ENCODE measurements around the gene SULT1C3. TPM values are rescaled to one million over a fixed set of nuclear protein-coding genes. Genes with fewer than 3 reads are reported as not detected.
A peak's percentile ranks its signal among the peaks of the same experiment; 100 is the strongest.
"Not testable (repeated sequence)": the region's sequence is repeated elsewhere in the genome, so short reads cannot be mapped to it uniquely, and the experiment has no call there.

SULT1C3 gene
- total and polyA plus RNA-seq, 5 donors from 2014 or later = not detected

GRCh38 chr2:108268001-108268400, 28.2 kb downstream of the SULT1C3 start:
- H3K27ac ChIP-seq (ENCODE audit: insufficient read depth, low read length, poor library complexity, severe bottlenecking) = no peak overlapping the region
- H3K9me3 ChIP-seq (ENCODE audit: control insufficient read depth in 2 of 2, low read length in 2 of 2) = no peaks in the 10 kb centered on the region
- Mint-ChIP-seq H3K27ac (no peak overlapping the region), H3K27me3 (peaks cover 4% of the 10 kb centered on the region), H3K36me3 (no peaks in the 10 kb centered on the region), H3K4me1 (no peaks in the 10 kb centered on the region), H3K9me3 (no peaks in the 10 kb centered on the region), H3K4me3 (no peak overlapping the region)
- no peak for ATAC-seq (ENCODE audit: low read depth in 2 of 2)
- H3K4me1 ChIP-seq (ENCODE audit: control insufficient read depth, insufficient read depth, low read length, poor library complexity, severe bottlenecking) = no peaks in the 10 kb centered on the region
- no peak overlapping the region for H3K4me3 ChIP-seq (ENCODE audit: low read depth, low read length)
- DNase-seq = no peak
- no peaks in the 10 kb centered on the region for H3K36me3 ChIP-seq (ENCODE audit: control insufficient read depth, insufficient read depth, low read length)
- H3K27me3 ChIP-seq (ENCODE audit: control insufficient read depth, insufficient read depth, low read length) = no peaks in the 10 kb centered on the region

GRCh38 chr2:108270346-108270745, 30.6 kb downstream of the SULT1C3 start:
- Histone ChIP-seq H3K9me3 (ENCODE audit: control insufficient read depth in 2 of 2, low read length in 2 of 2) (no peaks in the 10 kb centered on the region), H3K27me3 (ENCODE audit: control insufficient read depth, insufficient read depth, low read length) (no peaks in the 10 kb centered on the region), H3K27ac (ENCODE audit: insufficient read depth, low read length, poor library complexity, severe bottlenecking) (no peak overlapping the region), H3K4me3 (ENCODE audit: low read depth, low read length) (no peak overlapping the region), H3K4me1 (ENCODE audit: control insufficient read depth, insufficient read depth, low read length, poor library complexity, severe bottlenecking) (no peaks in the 10 kb centered on the region), H3K36me3 (ENCODE audit: control insufficient read depth, insufficient read depth, low read length) (no peaks in the 10 kb centered on the region)
- no peaks in the 10 kb centered on the region for H3K36me3 Mint-ChIP-seq
- DNase-seq (no peak), ATAC-seq (ENCODE audit: low read depth in 2 of 2) (no peak)
- H3K4me3 Mint-ChIP-seq = no peak overlapping the region
- no peaks in the 10 kb centered on the region for H3K27me3 Mint-ChIP-seq
- no peak overlapping the region for H3K27ac Mint-ChIP-seq
- no peaks in the 10 kb centered on the region for H3K4me1 Mint-ChIP-seq
- peaks cover 0 to 3% (median 0%) of the 10 kb centered on the region in 7 donors for H3K9me3 Mint-ChIP-seq

- no peaks in the 10 kb centered on the region for H3K27me3 ChIP-seq (ENCODE audit: control insufficient read depth, insufficient read depth, low read length)
- no peaks in the 10 kb centered on the region for H3K9me3 ChIP-seq (ENCODE audit: control insufficient read depth in 2 of 2, low read length in 2 of 2)
- no peaks in the 10 kb centered on the region for H3K36me3 ChIP-seq (ENCODE audit: control insufficient read depth, insufficient read depth, low read length)
- H3K27me3 Mint-ChIP-seq = no peaks in the 10 kb centered on the region
- no peak overlapping the region for H3K4me3 Mint-ChIP-seq
- H3K27ac Mint-ChIP-seq = no peak overlapping the region
- ATAC-seq (ENCODE audit: low read depth in 2 of 2) = no peak
- H3K4me3 ChIP-seq (ENCODE audit: low read depth, low read length) = no peak overlapping the region
- no peaks in the 10 kb centered on the region for H3K36me3 Mint-ChIP-seq
- DNase-seq = no peak
- no peak overlapping the region for H3K27ac ChIP-seq (ENCODE audit: insufficient read depth, low read length, poor library complexity, severe bottlenecking)
- H3K9me3 Mint-ChIP-seq = peaks cover 0 to 3% (median 0%) of the 10 kb centered on the region in 7 donors
- no peaks in the 10 kb centered on the region for H3K4me1 Mint-ChIP-seq
- H3K4me1 ChIP-seq (ENCODE audit: control insufficient read depth, insufficient read depth, low read length, poor library complexity, severe bottlenecking) = no peaks in the 10 kb centered on the region
Measured at GRCh38 chr2:108270768-108271506, 31.2 kb downstream of the SULT1C3 start.

DNA sequence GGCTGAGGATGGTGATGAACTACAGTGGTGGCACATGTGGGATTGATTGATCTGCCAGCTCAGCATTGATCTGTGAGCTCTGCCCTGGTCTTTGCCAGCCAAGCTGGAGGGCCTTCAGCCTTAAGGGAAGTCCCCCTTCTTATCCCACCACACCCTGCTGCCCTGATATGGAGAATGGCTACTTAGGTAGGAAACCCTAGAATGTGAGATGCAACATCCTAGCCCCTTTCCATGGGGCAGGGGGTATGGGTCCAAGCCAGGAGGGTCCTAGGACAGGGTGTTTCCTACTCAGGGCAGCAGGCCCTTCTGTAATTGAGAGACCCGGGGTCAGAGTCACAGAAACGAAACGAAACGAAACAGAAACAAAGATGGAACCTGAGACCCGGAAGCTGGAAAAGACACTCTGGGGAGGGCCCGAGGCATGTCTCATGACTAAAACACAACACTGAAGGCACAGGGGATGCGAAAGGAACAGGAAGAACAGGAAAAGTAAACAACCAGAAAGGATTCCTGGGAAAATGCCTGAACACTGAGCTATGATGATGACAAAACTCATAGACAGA, 32.0 kb downstream of the SULT1C3 start:
- peaks cover 0 to 3% (median 0%) of the 10 kb centered on the region in 7 donors for H3K9me3 Mint-ChIP-seq
- Histone ChIP-seq H3K27me3 (ENCODE audit: control insufficient read depth, insufficient read depth, low read length) (no peaks in the 10 kb centered on the region), H3K4me1 (ENCODE audit: control insufficient read depth, insufficient read depth, low read length, poor library complexity, severe bottlenecking) (no peaks in the 10 kb centered on the region), H3K36me3 (ENCODE audit: control insufficient read depth, insufficient read depth, low read length) (no peaks in the 10 kb centered on the region), H3K27ac (ENCODE audit: insufficient read depth, low read length, poor library complexity, severe bottlenecking) (no peak overlapping the region), H3K4me3 (ENCODE audit: low read depth, low read length) (no peak overlapping the region), H3K9me3 (ENCODE audit: control insufficient read depth in 2 of 2, low read length in 2 of 2) (no peaks in the 10 kb centered on the region)
- H3K4me3 Mint-ChIP-seq = no peak overlapping the region
- ATAC-seq (ENCODE audit: low read depth in 2 of 2) (no peak), DNase-seq (no peak)
- H3K36me3 Mint-ChIP-seq = no peaks in the 10 kb centered on the region
- no peaks in the 10 kb centered on the region for H3K27me3 Mint-ChIP-seq
- H3K27ac Mint-ChIP-seq = no peak overlapping the region
- H3K4me1 Mint-ChIP-seq = no peaks in the 10 kb centered on the region

DNA sequence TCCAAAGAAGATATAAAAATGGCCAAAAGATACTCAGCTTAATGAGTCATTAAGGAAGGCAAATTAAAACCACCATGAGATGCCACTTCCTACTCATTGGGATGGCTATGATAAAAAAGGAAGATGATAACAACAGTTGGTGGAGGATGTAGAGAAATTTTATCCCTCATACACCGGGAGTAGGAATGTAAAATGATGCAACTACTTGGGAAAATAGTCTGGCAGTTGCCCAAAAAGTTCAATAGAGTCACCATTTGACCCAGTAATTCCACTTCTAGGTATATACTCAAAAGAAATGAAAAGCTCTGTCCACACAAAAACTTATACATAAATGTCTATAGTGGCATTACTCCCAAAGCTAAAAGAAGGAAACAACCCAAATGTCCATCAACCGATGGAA, 38.9 kb downstream of the SULT1C3 start:
- DNase-seq (no peak), ATAC-seq (ENCODE audit: low read depth in 2 of 2) (no peak)
- H3K9me3 Mint-ChIP-seq = peaks cover 0 to 5% (median 0%) of the 10 kb centered on the region in 7 donors
- Histone ChIP-seq H3K27ac (ENCODE audit: insufficient read depth, low read length, poor library complexity, severe bottlenecking) (no peak overlapping the region), H3K27me3 (ENCODE audit: control insufficient read depth, insufficient read depth, low read length) (no peaks in the 10 kb centered on the region), H3K9me3 (ENCODE audit: control insufficient read depth in 2 of 2, low read length in 2 of 2) (no peaks in the 10 kb centered on the region), H3K36me3 (ENCODE audit: control insufficient read depth, insufficient read depth, low read length) (no peaks in the 10 kb centered on the region), H3K4me1 (ENCODE audit: control insufficient read depth, insufficient read depth, low read length, poor library complexity, severe bottlenecking) (no peaks in the 10 kb centered on the region), H3K4me3 (ENCODE audit: low read depth, low read length) (no peak overlapping the region)
- no peaks in the 10 kb centered on the region for H3K36me3 Mint-ChIP-seq
- H3K27ac Mint-ChIP-seq = no peak overlapping the region
- H3K4me1 Mint-ChIP-seq = no peaks in the 10 kb centered on the region
- H3K27me3 Mint-ChIP-seq = peaks cover 14% of the 10 kb centered on the region
- no peak overlapping the region for H3K4me3 Mint-ChIP-seq

DNA sequence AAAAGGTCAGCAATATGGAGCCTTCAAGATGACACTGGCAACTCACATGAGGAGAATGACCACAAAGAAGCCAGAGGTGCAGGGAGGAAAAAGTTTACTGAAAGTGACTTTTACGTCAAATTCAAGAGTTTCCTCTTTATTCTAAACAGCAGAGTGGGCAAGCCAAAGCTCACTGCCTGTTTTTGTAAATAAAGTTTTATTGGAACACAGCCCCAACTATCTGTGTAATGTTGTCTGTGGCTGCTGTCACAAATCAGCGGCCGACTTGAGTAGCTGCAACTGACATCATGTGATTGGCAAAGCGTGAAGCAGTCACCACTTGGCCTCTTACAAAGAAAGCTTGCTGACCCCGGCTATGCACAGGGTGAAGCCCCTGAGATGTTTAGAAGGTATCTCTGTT, 39.7 kb downstream of the SULT1C3 start:
- Mint-ChIP-seq H3K36me3 (no peaks in the 10 kb centered on the region), H3K27me3 (peaks cover 14% of the 10 kb centered on the region), H3K4me1 (no peaks in the 10 kb centered on the region), H3K27ac (no peak overlapping the region), H3K4me3 (peak overlapping the region in 1 of 4 donors; percentile 27), H3K9me3 (peaks cover 0 to 5% (median 0%) of the 10 kb centered on the region in 7 donors)
- Histone ChIP-seq H3K4me1 (ENCODE audit: control insufficient read depth, insufficient read depth, low read length, poor library complexity, severe bottlenecking) (no peaks in the 10 kb centered on the region), H3K27ac (ENCODE audit: insufficient read depth, low read length, poor library complexity, severe bottlenecking) (no peak overlapping the region), H3K36me3 (ENCODE audit: control insufficient read depth, insufficient read depth, low read length) (no peaks in the 10 kb centered on the region), H3K4me3 (ENCODE audit: low read depth, low read length) (no peak overlapping the region), H3K9me3 (ENCODE audit: control insufficient read depth in 2 of 2, low read length in 2 of 2) (no peaks in the 10 kb centered on the region), H3K27me3 (ENCODE audit: control insufficient read depth, insufficient read depth, low read length) (no peaks in the 10 kb centered on the region)
- ATAC-seq (ENCODE audit: low read depth in 2 of 2) = no peak
- DNase-seq = no peak

- H3K27ac Mint-ChIP-seq = no peak overlapping the region
- peaks cover 0 to 5% (median 1%) of the 10 kb centered on the region in 7 donors for H3K9me3 Mint-ChIP-seq
- Histone ChIP-seq H3K27ac (ENCODE audit: insufficient read depth, low read length, poor library complexity, severe bottlenecking) (no peak overlapping the region), H3K4me1 (ENCODE audit: control insufficient read depth, insufficient read depth, low read length, poor library complexity, severe bottlenecking) (no peaks in the 10 kb centered on the region), H3K36me3 (ENCODE audit: control insufficient read depth, insufficient read depth, low read length) (no peaks in the 10 kb centered on the region), H3K4me3 (ENCODE audit: low read depth, low read length) (no peak overlapping the region), H3K27me3 (ENCODE audit: control insufficient read depth, insufficient read depth, low read length) (no peaks in the 10 kb centered on the region), H3K9me3 (ENCODE audit: control insufficient read depth in 2 of 2, low read length in 2 of 2) (no peaks in the 10 kb centered on the region)
- ATAC-seq (ENCODE audit: low read depth in 2 of 2) = no peak
- peaks cover 14% of the 10 kb centered on the region for H3K27me3 Mint-ChIP-seq
- DNase-seq = no peak
- no peaks in the 10 kb centered on the region for H3K36me3 Mint-ChIP-seq
- no peak overlapping the region for H3K4me3 Mint-ChIP-seq
- no peaks in the 10 kb centered on the region for H3K4me1 Mint-ChIP-seq
Measured at GRCh38 chr2:108280466-108280865, 40.7 kb downstream of the SULT1C3 start.

DNA sequence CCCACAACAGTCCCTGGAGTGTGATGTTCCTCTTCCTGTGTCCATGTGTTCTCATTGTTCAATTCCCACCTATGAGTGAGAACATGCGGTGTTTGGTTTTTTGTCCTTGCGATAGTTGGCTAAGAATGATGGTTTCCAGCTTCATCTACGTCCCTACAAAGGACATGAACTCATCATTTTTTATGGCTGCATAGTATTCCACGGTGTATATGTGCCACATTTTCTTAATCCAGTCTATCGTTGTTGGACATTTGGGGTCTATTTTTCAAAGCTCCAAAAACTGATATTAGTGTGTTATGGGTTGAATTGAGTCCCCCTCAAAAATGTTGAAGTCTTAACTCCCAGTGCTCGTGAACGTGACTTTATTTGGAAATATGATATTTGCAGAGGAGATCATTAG, 44.8 kb downstream of the SULT1C3 start:
- H3K4me3 Mint-ChIP-seq; H3K4me1 Mint-ChIP-seq; ATAC-seq (ENCODE audit: low read depth in 2 of 2); H3K9me3 ChIP-seq (ENCODE audit: control insufficient read depth in 2 of 2, low read length in 2 of 2); DNase-seq; H3K4me3 ChIP-seq (ENCODE audit: low read depth, low read length); H3K27me3 Mint-ChIP-seq; H3K9me3 Mint-ChIP-seq; H3K4me1 ChIP-seq (ENCODE audit: control insufficient read depth, insufficient read depth, low read length, poor library complexity, severe bottlenecking); H3K27ac Mint-ChIP-seq; H3K27me3 ChIP-seq (ENCODE audit: control insufficient read depth, insufficient read depth, low read length); H3K27ac ChIP-seq (ENCODE audit: insufficient read depth, low read length, poor library complexity, severe bottlenecking); H3K36me3 Mint-ChIP-seq; H3K36me3 ChIP-seq (ENCODE audit: control insufficient read depth, insufficient read depth, low read length): not testable (repeated sequence)
